Measurements from ENCODE around the gene CTBS. TPM values are rescaled to one million over a fixed set of nuclear protein-coding genes. Genes with fewer than 3 reads are reported as not detected.

Gene CTBS
- total and polyA plus RNA-seq, 2 experiments from 2014 or later = 4.3 to 5.1 TPM

- no peak for TF ChIP-seq CTCF (conservative IDR thresholded peaks at IDR 0.05; ENCODE audit: low read depth in 2 of 2)
- TF ChIP-seq REST (IDR thresholded peaks at IDR 0.05; ENCODE audit: unreplicated experiment) = no peak
- TF ChIP-seq STAT1 (IDR thresholded peaks at IDR 0.05; ENCODE audit: unreplicated experiment) = no peak
- TF ChIP-seq CREB1 (CRISPR knock-in tag; IDR thresholded peaks at IDR 0.05; ENCODE audit: low read depth) = no peak
- no peak for TF ChIP-seq NANOG (IDR thresholded peaks at IDR 0.05; ENCODE audit: borderline replicate concordance)
- no peak for TF ChIP-seq ZNF114 (CRISPR knock-in tag; IDR thresholded peaks at IDR 0.05)
- TF ChIP-seq EZH2phosphoT487 (IDR thresholded peaks at IDR 0.05; ENCODE audit: unreplicated experiment) = no peak
Measured at GRCh38 chr1:84524590-84524989, 49.6 kb downstream of the CTBS start (continued).

GRCh38 chr1:84510668-84511067, 63.6 kb downstream of the CTBS start:
- Histone ChIP-seq H4K20me1 (replicated peaks; ENCODE audit: insufficient read depth) (no peaks in the 10 kb centered on the region), H3K4me1 (ENCODE audit: insufficient read depth) (peaks cover 8% of the 10 kb centered on the region; the same call in 1 of the 2 replicates), H3K4me2 (no peak overlapping the region), H2AFZ (no peak overlapping the region), H3F3A (replicated peaks; ENCODE audit: low read depth) (no peaks in the 10 kb centered on the region), H3K9me2 (ENCODE audit: insufficient read depth) (no peaks in the 10 kb centered on the region; the same call in 1 of the 2 replicates), H3K36me3 (ENCODE audit: insufficient read depth) (no peaks in the 10 kb centered on the region), H3K27ac (ENCODE audit: low read depth) (no peak overlapping the region), H3K4me3 (no peak overlapping the region), H3K27me3 (ENCODE audit: insufficient read depth) (no peaks in the 10 kb centered on the region), H3K79me2 (replicated peaks; ENCODE audit: insufficient read depth) (no peaks in the 10 kb centered on the region)
- DNase-seq (ENCODE audit: low spot score) = no peak
- peaks cover 9% of the 10 kb centered on the region; the same call in 1 of the 3 replicates for H3K9me3 Mint-ChIP-seq
- TF ChIP-seq NANOG (IDR thresholded peaks at IDR 0.05; ENCODE audit: borderline replicate concordance) (no peak), EZH2phosphoT487 (IDR thresholded peaks at IDR 0.05; ENCODE audit: unreplicated experiment) (no peak), EZH2 (IDR thresholded peaks at IDR 0.05; ENCODE audit: low read depth, unreplicated experiment) (no peak), CTCF (conservative IDR thresholded peaks at IDR 0.05; ENCODE audit: low read depth in 2 of 2) (no peak), JUNB (IDR thresholded peaks at IDR 0.05; ENCODE audit: unreplicated experiment) (no peak), CREB1 (CRISPR knock-in tag; IDR thresholded peaks at IDR 0.05; ENCODE audit: low read depth) (no peak), ZNF331 (CRISPR knock-in tag; IDR thresholded peaks at IDR 0.05; ENCODE audit: low read depth) (no peak)
- no peak for ATAC-seq
- H3K27ac Mint-ChIP-seq = no peak overlapping the region
- peaks cover 6% of the 10 kb centered on the region for H3K27me3 Mint-ChIP-seq (ENCODE audit: insufficient read depth, low read depth, poor library complexity)
- H3K4me1 Mint-ChIP-seq = peaks cover 2% of the 10 kb centered on the region; the same call in 1 of the 3 replicates
- 0 out of 3 replicates have a peak, but pooled peaks cover 6% of the 10 kb centered on the region for H3K36me3 Mint-ChIP-seq (ENCODE audit: low read depth)
- no peak overlapping the region for H3K4me3 Mint-ChIP-seq

All from GM23338 (cell line).